AG09319 (cell line): Measurements from ENCODE around the gene EPB41L2.
"Not testable (repeated sequence)": the region's sequence is repeated elsewhere in the genome, so short reads cannot be mapped to it uniquely, and the experiment has no call there.

Source experiments
- DNase-seq: peaks from one replicate; pipeline ENCODE4 v3.0.0-alpha.2; 2010; ENCODE audit warnings: low read depth; ENCODE audit errors: extremely low read depth
- TF ChIP-seq, protein P1 (sequence below): IDR thresholded peaks from 2 replicates; pipeline ENCODE4 v1.5.1; 2011; ENCODE audit warnings: low read depth, mild to moderate bottlenecking, inconsistent platforms, low read length, moderate library complexity

Gene EPB41L2

DNA sequence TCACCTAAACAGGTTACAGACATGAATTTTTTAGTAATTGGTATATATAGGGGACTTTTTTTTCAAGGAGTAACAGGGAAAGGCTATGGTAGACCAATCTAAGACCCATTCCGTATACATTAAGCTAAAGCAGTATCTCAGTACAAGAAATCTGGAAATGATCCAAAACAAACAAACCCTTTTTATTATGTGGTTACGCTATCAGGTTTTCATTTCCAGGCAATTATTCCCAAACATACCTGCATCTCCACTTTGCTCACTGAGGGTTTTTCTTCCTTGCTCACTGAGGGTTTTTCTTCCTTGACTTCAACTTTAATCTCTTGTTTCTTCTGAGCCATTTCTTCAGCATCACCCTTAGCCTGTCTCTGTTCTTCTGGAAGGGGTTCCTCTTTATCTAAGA, 107.3 kb downstream of the EPB41L2 start:
- DNase-seq, result no peak
- TF ChIP-seq, protein P1, sequence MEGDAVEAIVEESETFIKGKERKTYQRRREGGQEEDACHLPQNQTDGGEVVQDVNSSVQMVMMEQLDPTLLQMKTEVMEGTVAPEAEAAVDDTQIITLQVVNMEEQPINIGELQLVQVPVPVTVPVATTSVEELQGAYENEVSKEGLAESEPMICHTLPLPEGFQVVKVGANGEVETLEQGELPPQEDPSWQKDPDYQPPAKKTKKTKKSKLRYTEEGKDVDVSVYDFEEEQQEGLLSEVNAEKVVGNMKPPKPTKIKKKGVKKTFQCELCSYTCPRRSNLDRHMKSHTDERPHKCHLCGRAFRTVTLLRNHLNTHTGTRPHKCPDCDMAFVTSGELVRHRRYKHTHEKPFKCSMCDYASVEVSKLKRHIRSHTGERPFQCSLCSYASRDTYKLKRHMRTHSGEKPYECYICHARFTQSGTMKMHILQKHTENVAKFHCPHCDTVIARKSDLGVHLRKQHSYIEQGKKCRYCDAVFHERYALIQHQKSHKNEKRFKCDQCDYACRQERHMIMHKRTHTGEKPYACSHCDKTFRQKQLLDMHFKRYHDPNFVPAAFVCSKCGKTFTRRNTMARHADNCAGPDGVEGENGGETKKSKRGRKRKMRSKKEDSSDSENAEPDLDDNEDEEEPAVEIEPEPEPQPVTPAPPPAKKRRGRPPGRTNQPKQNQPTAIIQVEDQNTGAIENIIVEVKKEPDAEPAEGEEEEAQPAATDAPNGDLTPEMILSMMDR, result no peak

DNA sequence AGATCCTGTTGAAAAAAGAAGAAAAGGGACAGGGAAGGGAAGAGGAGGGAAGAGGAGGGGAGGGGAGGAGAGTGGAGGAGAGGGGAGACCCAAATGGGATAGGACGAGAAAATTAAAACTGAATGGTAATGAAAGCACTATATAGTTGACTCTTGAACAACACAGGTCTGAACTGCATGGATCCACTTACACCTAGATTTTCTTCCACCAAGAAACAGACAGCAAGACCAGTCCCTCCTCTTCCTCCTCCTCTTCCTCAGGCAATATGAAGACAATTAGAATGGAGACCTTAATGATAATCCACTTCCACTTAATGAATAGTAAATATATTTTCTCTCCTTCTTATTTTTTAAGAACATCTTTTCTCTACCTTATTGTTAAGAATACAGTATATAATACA, 113.5 kb downstream of the EPB41L2 start:
- no peak for DNase-seq

DNA sequence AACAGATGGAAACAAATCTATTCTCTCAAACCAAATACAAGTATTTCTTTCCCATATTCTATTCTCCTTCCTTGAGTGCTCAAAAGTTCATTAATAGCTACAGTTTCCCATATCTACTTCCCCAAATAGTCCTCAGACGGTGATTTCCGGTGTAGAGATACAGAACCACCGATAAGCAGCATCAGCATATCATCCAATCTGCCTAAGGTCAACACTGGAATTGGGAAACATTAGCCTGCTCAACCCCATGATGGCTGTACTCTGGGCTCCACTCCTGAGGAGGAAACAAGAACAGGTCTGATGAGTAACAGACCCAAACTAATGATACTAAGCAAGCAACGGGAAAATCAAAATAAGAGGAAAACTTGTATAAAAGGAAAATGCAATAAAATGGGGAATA, 115.6 kb downstream of the EPB41L2 start:
- no peak for DNase-seq
- TF ChIP-seq, protein P1, result no peak

More for the DNA sequence above, 113.5 kb downstream of the EPB41L2 start:
- TF ChIP-seq, protein P1, result no peak

DNA sequence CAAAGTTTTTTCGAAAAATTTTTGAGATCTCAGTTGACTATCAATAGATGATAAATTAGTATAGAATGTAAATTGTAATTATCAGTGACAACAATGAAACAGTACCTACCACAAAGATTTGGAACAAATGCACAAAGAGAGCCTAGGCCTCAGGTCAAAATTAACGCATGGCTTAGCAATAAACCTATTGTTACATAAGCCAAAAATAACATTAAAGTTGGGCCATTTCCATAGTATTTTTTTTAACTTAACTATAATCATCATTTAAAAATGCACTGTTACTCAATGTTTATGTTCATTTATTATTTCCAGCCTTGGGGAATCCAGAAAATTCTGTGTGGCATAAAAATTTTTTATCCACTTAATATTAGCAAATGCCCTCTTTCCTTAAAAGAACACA, 117.0 kb downstream of the EPB41L2 start:
- no peak for DNase-seq
- TF ChIP-seq, protein P1, result no peak

DNA sequence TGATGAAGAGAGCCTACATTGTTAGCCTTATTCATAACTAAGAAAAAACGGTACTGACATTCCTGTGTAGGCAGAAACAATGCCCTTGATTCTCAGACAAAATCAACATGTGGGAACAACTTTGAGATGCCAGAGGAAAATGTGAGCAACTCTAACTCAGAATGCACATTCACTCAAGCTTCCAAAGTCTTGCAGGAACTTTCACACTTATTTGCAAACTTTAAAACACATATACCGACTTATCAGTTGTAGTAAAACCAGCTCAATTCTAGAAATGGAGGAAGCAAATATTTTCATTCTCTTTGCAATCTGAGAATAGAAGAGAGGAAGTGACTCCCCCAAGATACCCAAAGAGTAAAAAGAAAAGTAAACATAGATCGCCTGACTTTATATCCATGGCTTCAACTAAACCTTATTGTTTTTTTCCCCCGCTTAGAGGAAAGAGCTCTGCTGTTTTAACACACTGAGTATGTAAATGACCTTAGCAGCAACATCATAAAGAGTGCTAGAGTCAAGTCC, 117.6 kb downstream of the EPB41L2 start:
- TF ChIP-seq, protein P1, result no peak
- DNase-seq, result no peak

DNA sequence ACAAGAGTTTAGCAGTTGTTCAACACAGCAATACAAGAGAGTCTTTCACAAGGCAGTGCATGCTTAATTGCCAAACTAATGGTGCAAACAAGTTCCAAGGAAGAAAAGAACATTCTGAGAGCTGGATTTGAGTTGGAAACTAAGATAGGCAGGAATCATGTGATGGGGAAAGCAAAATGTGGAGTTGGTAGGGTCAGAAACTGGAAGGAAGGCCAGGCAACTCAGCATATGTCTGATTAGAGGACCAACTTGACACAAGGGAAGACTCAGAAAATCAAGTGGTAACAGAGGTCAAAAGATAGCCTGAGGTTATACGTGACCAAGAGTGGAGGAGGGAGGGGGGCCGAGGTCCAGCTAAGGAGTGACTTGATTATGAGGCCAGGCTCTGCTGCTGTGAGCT, 118.6 kb downstream of the EPB41L2 start:
- TF ChIP-seq, protein P1, result no peak
- DNase-seq, result no peak

DNA sequence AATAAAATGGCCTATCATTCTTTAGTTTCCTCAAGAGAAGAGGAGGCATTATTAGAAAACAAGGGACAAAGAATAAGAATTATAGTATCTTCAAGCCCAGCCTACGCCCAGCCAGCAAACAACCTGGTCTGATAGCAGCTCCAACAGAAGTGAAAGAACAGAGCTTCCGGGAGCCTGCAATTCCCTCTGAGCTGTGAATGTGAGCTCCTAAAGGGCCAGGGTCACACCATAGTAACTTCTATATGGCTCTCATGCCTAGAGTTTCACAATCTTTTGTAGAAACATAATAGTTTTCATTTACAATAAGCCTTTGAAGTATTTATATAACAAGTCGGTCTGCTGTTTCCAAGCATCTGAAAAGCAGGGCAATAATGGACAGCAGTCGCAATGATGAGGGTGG, 119.3 kb downstream of the EPB41L2 start:
- TF ChIP-seq, protein P1, result no peak
- DNase-seq, result no peak

DNA sequence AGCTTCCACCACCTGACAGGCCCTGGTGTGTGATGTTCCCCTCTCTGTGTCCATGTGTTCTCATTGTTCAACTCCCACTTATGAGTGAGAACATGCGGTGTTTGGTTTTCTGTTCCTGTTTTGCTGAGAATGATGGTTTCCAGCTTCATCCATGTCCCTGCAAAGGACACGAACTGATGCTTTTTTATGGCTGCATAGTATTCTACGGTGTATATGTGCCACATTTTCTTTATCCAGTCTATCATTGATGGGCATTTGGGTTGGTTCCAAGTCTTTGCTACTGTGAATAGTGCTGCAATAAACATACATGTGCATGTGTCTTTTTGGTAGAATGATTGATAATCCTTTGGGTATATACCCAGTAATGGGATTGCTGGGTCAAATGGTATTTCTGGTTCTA, 120.3 kb downstream of the EPB41L2 start:
- DNase-seq, result not testable (repeated sequence)
